Hepatic stellate cell (primary cell): Measurements from ENCODE around the gene BCL6.

Experiments used
- DNase-seq: peaks from one replicate; pipeline ENCODE4 v3.0.0; 2011; ENCODE audit warnings: low spot score

The BCL6 gene

GRCh38 chr3:187759601-187760000, 14.3 kb upstream of the BCL6 start:
- DNase-seq = no peak

GRCh38 chr3:187758318-187758955, 13.2 kb upstream of the BCL6 start:
- no peak for DNase-seq

DNA sequence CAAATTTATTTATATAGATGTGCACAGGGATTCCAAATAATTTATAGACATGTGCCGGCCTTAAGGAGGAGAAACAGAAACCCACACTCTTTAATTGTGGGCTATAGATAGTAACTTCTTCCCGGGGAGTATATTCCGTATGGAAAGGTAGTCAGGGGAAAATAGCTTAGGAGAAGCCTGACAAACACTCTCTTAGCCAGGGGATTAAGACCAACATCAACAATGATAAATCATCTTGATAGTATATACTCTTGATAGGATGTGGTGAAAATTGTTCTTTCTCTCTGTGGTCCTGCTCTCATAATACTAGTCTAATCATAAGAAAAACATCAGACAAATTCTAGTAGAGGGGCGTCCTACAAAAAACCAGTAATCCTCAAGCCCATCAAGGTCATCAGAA, 8.2 kb upstream of the BCL6 start:
- no peak for DNase-seq

GRCh38 chr3:187750513-187751123, 5.3 kb upstream of the BCL6 start:
- no peak for DNase-seq

DNA sequence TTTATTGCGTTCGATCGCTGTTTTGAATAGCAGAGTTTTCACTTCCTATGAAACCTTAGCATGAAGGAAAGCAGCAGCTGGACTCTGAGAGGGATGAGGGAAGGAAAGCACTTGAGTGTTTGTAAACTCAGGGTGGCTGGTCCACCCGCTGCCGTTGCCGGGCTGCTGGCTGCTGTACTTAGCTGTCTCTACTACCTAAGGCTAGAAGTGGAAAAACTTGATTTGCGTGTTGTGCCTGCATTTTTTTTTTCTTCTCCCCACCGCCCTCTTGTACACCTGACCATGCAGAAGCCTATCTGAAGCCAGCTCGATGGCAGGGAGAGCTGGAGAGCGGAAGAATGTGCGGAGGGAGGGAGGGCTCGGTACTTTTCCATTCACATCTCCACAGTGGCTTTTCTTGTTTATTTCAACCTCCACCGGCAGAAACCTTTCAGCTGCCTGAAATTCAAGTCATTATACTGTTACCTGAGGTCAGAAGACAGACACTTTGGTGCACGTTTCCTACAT, 4.8 kb upstream of the BCL6 start:
- no peak for DNase-seq

DNA sequence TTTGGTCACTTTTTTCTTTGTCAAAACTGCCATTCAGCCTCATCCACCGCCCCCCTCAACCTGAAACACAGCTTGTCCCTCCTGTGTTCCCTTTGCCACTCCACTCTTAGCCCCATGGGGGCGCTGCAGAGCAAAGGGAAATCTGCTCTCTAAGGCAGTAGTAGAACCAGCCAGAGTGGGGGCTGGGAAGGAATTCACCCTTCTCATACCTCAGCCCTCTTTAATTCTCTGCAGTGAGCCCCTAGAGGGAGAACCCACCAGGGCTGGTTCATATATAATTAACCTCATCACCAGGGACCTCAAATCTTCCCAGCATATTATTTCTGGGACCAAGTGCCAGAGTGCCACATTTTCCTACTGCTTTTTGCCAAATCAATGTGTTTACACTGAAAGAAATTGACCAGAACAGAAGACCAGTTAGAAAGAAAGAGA, 2.8 kb upstream of the BCL6 start:
- peak; percentile 53 for DNase-seq

- DNase-seq = no peak
Observed at GRCh38 chr3:187747506-187747905, 2.2 kb upstream of the BCL6 start.

GRCh38 chr3:187746442-187747281, 1.4 kb upstream of the BCL6 start:
- no peak for DNase-seq

DNA sequence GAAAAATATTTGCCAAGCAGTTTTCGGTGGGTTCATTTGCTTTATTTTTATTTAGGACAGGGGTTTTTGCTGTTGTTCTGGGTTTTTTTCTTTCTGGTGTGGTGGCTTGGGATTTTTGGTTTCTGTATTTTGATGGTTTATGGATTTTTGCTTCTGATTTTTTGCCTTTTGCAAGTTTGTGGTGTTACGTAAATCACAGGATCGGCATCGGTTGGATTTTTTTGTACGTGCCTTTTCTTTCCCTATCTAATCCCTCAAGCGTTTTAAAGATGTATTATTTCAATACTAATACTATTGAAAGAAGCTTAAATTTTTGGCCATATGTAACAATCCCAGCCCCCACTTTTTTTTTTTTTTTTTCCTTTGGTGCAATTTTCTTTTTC, 782 bp upstream of the BCL6 start:
- no peak for DNase-seq

DNA sequence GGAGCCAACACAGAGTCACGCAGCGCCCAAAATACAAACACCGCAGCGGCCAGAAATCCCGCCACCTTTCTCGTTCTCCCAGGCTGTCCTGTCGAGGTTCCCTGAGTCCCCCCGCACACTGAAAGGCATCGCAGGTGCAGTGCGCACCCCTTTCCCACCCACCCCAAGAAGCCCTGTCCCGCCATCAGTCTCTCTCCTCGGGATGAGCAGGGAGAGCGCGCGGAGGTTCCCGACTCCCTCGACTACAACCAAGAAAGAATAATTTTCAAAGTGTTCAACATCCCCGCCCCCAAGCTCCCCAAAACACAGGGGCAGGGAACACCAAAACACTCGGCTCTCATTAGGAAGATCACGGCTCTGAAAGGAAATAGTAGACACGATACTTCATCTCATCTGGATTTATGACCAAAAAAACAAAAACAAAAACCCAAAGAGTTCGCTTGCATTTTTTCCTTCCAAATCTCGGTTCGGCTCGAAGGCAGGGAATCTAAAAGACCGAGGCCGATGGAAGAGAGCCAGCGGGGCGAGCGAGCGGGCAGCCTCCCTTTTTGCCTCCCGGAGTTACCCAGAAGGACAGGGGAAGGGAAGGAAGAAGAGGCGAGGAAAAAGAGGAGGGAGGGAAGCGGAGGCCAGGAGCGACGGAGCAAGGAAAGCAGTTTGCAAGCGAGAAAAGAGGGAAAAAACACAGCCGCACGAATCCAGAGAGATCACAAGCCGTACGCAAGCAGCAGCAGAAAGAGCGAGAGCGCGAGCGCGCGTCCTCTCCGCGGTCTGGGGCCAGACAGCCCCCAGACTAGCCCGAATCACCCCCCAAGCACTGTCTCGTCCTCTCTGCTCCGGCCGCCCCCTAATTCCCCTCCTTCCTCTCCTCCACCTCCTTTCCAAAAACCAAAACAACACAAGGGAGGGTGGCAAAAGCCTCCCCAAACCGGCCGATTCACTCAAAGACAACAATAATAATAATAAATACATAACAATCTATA, 808 bp downstream of the BCL6 start:
- peak; percentile 45 for DNase-seq

DNA sequence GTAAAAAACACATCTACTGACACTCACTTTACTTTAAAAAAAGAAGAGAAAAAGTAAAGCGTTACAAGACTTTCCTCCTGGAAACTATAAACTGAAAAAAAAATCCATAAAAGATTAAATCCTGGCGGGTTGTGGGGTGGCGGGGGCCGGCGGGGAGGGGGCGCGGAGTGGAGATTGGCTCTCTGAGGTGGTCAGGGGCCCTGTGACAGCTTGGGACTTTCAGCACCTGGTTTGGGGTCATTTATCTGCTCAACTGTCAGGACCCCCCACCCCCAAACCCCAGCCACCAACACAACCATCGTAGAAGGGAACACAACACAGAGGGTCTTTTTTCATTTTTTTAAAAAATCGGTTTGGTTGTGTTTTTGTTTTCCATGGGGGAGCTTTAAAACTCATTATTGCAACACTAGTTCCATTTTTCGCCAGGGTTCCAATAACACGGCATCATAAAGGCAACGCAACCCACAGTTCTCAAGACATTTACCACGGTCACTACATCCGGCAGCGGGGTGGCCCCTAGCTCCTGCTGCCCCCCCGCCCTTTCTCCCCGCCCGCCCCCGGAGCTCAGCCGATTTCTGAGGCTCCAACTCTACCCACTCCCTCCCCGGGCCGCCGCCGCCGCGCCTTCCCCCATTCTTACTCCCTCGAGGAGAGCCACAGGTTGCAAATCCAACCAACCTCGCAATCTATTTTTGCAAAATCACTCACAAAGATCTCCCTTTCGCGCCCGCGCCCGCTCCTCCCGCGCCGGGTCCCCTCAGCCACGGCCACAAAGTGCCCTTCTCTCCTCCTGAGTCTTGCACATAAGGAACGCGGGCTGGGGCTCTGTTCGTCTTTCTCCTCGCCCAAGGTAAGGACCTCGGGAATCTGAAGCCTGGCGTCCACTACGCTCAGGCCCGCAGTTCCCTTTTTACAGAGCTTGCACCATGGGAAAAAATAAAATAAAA, 1.8 kb downstream of the BCL6 start:
- DNase-seq = peak; percentile 53

- no peak for DNase-seq
Observed at GRCh38 chr3:187742351-187743171, 2.7 kb downstream of the BCL6 start.

GRCh38 chr3:187741403-187742350, 3.6 kb downstream of the BCL6 start:
- no peak for DNase-seq

- DNase-seq = no peak
Observed at GRCh38 chr3:187740421-187741399, 4.6 kb downstream of the BCL6 start.

- DNase-seq = peak; percentile 77
Observed at GRCh38 chr3:187739561-187740332, 5.5 kb downstream of the BCL6 start.

DNA sequence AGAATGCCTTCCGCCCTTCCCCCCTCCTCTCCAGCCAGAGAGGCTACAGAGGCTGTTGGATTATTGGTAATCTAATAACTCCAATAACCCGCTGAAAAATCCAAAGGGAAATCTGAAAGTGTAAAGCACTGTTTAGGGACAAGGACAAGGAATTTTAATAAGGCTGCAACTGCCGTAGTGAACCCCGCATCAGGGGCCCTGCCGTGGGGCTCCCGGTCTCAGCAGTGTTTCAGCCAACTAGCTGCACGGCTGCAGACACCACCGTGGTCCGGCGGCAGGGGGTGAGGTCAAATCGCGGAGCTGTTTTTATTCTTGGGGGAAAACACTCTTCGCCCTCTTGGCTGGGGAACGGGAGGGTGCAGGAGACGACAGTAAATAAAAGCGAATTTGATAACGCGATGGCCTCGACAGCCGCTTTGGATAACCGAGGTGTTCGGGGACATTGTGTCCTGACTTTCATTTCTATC, 6.1 kb downstream of the BCL6 start:
- no peak for DNase-seq
